NCI-H1092 treated with DMSO at 0.1 percent for 48 hours (cell line): ENCODE data around the gene GABRP.
A peak's percentile ranks its signal among the peaks of the same experiment; 100 is the strongest.
"Not testable (repeated sequence)": the region's sequence is repeated elsewhere in the genome, so short reads cannot be mapped to it uniquely, and the experiment has no call there.

Experiments
- DNase-seq: peaks from one replicate; lab custom pipeline; 2025; lab: John Stamatoyannopoulos, UW

The GABRP gene

DNA sequence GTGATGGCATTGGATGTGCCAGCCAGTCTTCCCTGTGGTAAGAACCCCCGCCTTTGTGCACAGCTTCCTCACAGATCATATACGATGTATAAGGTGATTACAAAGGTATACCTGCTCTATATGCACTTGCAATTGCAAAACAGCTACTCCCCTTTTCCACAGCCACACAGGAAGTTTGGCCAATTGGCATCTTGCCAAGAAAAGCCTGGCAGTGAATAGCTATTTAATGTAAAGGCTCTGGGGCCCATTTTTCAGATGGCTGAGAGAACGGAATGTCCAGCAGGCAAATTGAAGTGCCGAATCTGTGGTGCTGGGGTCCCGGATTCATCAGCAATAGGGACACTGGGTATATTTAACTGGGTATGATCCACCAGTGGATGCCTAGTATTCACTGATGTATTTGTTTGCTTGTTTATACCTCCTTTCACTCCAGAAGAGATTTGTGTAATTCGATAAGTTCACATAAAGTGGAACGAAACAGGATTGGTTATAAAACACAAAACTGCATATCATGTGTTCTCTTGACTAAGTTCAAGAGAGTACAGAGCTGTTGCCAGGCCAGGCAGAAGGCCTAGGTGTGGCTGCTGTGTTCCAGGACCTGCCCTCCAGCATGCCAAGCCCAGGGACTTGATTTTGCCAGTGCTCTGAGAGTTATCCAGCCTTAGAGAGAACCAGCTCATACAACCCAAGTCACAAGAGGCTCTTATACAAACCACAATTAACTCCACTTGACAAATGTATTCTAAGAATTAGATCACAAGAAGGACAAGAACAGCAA is 27.7 kb upstream of the GABRP start:
- DNase-seq: peak; percentile 14

DNA sequence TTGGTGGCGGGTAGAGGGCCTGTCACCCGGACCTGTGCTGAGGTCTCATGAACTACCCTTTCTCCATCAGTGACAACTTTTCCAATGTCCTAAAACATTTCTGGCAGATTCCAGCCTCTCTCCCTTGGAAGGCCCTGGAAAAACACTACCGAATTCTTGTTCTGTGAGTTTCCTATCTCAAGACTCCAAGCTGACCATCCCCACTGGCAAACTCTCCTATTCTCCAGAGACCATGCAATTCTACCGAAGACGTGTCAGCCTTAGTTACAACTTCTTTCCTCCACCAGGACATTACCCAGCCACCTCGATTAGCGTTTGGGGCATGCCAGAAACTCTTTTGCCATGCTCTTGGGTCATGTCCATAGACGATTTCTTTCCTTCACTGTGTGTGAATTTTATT is 26.8 kb upstream of the GABRP start:
- DNase-seq: no peak

DNA sequence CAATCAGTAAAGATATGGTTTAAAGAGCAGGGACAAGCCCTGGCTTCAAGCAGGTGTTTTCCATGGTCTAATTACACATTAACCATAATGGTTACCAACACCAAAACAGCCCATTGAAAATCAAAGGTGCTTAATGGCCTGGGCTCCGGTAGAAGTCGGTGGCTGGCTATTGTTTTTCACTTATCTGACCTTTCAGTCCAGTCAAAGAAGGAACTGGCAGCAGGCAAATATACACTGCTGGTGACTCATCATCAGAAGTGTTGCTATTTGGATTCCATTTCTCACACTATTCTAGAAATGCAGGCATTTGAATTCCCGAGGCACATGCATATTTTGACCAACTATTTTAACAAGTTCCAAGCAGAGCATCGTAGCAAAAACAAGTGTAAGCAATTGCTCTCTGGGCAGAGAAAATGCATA is 26.3 kb upstream of the GABRP start:
- no peak for DNase-seq

DNA sequence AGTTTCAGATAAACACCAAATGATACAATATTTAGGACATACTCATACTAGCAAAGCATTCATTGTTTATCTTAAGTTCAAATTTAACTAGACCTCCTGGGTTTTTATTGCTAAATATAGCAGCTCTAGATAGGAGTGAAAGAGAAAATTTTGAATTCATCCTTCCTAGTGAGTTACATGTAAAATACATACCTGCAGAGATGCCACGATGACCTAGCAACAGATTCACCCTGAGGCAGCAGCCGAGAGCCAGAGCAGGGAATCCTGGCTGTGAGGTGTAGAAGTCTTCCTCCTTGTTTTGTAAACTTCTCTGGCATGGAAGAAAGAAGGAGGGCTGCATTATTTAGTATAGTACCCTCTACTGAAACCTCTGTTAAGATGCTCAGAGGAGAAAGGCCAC is 25.9 kb upstream of the GABRP start:
- no peak for DNase-seq

DNA sequence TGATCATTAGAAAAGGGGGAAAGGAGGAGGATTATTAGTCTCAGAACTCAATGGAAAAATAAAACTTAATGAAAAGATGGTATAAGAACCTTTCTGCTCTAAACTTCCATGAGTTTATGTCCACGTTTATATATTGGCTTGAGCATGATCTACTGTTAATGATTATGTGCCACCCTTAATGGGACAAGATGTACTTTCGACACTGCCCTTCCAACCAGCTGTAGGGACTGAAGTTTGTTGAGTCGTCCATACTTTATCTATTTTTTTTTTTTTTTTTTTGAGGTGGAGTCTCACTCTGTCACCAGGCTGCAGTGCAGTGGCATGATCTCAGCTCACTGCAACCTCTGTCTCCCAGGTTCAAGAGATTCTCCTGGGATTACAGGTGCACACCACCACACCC is 25.0 kb upstream of the GABRP start:
- no peak for DNase-seq

DNA sequence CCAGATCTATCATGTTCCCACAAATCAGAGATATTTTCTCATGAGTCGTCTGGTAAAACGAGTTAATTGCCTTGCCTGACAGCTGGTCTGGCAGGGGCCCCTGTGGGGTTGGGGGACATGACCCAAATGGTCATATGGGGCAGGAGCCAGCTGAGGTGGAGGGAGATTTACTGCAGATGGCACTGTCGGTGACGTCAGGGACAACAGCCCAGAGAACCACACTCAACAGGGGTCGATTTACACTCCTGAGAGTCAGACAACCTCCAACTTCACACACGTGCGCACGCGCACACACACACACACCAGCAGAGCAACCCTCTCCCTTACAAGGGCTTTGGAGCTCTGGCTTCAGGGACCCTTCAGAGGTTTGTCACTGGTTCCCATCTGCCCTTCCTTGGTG is 23.4 kb upstream of the GABRP start:
- no peak for DNase-seq

DNA sequence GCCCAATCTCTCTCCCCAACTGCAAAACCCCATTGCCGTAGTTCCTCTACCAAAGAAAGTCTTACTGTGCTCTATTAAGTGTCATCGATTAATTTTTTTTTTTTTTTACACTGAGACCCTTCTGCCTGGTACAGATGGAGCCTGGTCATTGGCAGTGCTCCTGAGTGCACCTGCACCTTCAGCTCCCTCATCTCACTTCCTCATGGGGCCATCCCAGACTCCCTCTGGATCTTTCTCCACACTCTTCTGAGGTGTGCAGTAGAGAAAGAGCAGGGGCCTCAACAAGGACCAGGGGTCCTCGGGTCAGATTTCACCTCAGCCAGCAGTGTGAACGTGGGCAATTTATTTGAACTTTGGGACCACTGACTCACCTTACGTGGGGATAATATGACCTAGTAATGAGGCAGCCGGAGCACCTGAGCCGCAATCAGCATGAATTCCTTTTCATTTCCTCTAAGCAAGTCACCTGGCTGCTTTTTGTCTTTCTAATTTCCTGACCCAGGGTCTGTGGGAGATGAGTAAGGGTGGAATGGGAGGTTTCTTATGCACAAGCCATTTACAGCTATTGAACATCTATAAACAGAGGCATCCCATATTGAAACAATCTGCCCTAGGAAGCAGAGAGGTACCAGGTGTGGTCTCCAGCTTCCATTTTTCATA is 22.3 kb upstream of the GABRP start:
- DNase-seq: no peak

DNA sequence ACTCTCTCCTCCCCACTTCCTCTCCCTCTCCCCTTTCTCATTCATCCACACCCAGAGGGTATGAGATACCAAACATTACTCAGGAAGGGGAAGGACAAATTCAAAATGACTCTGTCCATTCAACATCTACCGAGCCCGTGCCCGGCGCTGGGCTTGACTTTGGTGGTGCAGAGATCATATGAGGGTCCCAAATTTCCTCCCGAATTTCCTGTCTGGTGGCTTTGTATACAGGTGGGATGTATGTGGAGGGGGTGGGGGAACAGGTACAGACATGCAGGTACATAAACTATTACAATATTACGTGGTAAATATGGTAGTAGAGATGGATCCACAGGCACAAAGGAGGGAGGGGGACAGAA is 21.8 kb upstream of the GABRP start:
- DNase-seq: no peak

DNA sequence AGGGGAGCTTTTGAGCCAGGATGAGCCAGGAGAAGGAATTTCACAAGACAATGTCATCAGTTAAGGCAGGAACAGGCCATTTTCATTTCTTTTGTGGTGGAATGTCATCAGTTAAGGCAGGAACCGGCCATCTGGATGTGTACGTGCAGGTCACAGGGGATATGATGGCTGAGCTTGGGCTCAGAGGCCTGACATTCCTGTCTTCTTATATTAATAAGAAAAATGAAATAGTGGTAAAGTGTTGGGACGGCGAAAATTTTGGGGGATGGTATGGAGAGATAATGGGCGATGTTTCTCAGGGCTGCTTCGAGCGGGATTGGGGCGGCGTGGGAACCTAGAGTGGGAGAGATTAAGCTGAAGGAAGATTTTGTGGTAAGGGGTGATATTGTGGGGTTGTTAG is 21.2 kb upstream of the GABRP start:
- DNase-seq: not testable (repeated sequence)

DNA sequence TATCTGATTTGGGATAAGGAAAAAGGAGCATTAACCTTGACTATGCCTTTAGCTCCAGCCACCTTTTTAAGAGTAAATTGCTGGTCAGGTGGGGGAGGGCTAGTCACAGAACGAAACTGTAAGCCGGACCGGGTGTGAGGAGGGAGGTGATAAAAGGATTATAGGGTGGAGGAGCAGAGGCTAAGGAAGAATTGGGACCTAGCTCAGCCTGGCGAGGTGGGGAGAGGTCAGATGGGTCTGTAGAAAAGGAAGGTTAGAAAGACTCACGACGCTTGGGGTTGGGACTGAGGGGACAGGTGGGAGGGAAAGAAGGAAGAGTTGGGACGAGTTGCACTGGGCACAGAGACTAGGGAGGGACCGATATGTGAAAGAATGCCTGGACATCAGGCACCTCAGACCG is 17.7 kb upstream of the GABRP start:
- not testable (repeated sequence) for DNase-seq

DNA sequence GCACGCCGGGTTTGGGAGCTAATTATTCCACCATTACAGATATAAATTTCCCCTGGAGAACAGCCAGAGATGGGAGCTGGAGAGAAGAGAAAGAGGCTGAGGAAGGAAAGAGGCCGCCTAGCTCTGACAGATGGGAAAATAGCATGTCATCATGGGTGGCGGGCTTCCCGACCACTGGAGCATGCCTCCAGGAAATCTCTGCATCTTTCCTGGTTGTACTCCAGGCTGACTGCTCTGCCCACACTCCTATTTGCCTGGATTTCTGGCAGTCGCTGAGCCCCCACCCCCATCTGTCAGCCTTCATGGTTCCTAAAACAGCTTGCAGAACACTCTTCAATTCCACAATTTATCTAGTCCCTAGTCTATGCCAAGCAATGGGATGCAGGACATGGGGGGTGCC is 14.3 kb upstream of the GABRP start:
- peak; percentile 11 for DNase-seq

DNA sequence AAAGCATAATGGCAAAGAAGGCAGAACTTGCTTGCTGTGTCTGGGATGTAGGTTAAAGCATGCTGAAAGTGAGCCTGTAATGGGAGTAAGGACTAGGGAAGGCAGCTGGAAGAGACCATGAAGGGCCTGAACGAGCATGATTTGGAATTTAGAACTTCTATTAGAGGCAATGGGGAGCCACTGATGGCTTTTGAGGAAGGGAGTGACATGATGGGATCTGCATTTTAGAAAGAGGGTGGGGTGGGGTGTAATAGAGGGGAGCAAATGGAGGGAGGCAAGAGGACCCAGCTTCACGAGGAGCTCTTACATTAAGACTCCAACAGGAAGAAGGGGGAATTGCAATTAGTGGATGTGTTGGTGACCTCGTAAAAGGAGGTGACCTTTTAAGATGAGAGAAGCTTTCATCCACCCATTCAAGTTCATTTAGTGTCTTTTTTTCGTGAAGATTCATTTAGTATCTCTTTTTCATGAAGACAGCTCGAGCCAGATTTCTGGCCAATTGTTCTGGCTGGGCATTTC is 13.6 kb upstream of the GABRP start:
- no peak for DNase-seq

DNA sequence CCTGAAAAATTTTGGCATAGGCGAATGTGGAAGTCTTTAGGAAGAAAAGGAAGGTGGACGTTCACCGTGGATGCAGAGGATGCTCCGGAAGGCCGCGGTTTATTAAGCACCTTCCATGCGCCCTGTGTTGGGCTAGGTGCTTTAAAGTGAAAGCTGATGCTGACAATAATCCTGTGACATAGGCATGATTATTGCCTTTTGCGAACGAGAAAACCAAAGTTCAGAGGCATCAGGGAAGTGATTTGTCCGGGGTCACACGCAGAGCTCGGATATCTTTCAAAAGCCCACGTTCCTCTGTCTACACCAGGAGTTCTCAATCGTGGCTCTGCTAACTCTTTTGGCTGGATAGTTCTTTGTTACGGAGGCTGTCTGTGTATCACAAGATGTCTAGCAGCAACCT is 12.0 kb upstream of the GABRP start:
- no peak for DNase-seq

DNA sequence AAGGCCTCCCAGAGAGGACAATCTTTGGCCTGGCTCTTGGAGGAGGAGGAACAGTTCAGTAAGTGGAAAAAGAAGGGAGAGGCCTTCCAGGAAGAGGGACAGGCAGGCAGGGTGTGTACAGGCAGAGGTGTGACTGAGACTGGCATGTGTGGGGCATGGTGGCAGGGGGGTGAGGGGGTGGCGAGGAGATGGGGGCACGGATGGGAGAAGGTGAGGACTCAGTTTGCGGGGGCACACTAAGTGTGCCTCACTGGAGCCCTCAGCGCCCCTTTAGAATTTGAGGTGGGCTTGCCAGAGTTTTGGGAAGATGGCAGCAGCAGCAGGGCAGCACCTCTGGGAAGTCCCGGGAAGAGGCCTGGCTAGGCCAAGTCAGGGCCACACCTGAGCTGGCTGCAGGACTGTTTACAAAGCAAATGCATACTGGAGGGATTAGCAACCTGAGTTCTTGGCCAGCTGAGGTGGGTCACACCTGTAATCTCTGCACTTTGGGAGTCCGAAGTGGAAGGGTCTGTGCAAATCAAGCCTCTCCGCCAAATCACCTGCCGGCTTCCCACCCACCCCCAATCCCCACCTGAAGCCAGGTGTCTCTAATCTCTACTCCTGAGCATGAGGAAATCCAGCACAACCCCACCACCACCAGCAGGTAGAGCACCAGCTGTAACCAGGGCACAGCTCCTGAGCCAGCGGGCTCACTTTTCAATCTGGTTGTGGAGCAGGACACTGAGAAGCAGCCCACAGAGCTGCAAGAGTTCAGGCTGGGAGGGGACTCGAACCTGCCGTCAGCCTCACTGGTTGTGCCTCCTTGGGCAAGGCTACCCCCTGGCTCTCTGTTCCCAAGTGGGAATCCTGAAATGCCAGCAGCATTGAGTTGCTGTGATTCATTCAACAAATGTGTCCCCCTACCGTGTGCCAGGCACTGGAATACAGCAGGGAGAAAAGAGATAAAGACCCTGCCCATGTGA is 10.2 kb upstream of the GABRP start:
- DNase-seq: no peak

DNA sequence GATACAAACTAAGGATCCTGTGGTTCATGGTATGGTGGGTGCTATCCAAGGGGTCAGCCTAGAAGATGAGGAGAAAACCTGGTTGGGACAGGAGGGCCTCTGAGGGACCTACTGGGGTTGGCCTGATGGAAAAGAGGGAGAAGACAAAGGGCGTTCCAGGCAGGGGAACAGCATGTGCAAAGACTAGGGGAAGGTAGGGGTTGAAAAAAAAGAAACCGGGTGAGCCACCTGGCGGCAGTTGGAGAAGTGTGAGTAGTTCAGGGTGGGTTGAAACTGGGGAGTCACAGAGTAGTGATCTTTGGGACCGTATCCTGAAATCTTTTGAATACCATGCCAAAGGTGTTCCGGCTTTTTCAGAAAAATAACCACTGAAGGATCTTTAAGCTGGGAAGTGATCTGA is 8.7 kb upstream of the GABRP start:
- no peak for DNase-seq

DNA sequence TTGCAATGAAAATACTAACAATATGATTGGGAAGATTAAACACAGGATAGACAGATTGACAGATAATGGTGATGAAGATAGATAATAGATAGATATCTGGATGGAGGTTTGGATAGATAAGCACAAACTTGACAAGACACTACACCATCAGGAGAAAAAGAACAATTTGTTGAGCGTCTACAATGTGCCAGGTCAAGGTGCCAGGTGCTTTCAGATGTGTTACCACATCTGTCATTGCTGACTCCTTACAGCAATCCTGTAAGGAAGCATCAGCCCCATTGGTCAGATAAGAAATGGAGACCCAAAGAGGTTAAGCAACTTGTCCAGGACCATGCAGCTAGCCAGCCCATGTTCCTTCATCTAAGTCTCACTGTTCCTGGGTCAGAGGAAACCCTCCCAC is 1.6 kb upstream of the GABRP start:
- no peak for DNase-seq

DNA sequence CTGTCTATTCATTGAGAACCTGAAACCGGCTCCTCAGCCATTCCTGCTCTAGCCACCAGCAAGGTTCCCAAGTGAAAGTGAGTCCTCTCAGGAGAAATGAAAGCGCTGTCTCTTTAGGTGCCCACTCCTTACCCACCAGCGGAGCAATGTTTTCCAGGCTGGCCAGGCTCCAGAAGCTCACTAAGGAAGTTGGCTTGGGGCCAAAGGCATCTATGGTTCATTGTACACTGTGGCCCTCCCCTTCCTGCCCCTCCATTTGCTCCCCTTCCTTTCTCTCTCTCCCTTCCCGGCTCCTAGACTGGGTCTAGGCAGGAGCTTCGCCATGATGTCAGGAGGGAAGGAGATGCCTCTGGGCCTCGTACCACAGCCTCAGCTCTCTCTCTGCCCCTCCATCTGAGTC is 1.1 kb upstream of the GABRP start:
- DNase-seq: peak; percentile 53

DNA sequence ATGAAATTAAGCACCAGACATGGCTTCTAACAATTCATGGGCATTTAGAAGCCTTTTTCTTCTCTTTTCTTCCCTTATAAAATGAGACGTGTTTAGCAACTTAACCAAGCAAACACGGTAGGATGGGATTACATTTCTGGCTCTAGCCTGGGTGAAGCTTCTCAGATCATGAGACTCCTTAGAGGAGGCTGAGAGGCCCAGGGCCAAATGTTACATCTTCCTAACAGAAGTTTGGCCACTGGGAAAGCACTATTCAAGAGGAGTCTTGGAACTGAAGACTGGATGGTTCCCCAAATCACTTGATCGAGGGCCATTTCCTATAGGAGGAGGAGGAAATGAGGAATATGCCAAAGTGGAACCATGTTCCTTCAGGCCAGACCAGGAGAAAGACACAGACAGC is 1.9 kb downstream of the GABRP start:
- no peak for DNase-seq

DNA sequence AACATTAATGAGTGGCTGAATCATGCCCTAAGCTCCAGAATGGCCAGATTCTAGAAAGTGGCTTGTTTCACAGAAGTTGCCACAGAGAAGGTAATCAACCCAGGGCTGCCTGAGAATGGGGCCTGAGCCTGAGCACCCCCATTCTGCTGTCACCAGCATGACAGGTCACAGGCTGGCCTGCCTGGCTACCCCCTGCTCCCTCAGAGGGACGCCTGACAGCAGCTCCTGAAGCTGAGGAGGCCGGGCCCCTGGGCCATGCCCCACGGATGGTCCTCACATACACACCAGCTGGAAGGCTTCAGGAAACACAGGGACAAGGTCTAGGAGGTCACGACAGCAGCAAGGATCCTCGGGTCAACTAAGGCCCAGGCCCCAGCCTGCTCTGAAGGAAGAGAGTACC is 3.7 kb downstream of the GABRP start:
- DNase-seq: no peak

DNA sequence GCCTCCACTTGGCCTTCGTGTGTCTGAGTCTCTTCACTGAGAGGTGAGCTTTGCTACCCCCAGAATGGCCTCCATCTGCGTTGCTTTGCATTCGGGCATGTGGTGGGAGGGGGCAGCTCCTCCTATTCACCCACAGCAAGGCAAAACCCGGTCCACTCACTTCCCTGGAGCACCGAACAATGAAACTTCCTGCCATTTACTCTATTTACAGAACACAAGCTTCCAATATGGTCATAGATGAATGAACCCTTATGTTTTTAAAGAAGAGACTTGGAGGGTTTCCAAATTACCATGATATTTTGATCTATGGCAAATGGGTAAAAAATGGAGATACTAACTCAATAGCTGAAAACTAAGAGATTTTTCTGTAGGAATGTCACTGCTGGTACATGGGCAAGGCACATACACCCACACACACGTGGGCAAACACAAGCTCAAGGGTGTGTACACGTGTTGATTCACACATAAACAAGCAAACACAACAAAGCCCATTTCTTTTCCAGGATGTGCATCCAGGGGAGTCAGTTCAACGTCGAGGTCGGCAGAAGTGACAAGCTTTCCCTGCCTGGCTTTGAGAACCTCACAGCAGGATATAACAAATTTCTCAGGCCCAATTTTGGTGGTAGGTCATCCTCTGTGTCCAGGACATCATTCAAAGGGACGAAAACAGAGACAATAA is 5.2 kb downstream of the GABRP start:
- DNase-seq: peak; percentile 12

DNA sequence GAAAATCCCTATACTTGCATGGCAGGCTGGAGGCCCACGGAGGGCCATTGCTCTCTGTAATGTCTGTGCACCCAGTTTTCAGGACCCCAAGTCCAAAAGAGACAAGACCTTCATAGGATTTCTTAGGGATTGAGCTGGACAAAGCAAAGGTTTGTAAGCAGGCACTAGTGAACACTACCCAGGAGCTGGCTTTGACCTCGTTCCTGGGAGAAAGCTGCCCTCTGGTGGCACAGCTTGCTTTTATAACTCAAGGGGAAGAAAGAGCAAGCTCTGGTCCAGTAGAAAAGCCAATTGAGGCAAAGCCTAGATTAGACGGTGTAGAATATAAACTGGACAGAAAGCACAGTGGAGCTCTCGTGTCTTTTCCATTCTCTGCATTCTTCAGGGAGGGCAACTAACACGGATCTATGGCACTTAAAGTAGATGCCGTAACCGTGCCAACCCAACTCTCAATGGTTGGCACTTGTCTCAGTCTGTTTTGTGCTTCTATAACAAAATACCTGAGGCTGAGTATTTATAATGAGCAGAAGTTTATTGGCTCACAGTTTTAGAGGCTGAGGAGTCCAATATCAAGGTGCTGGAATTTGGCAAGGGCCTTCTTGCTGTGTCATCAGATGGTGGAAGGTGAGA is 7.9 kb downstream of the GABRP start:
- DNase-seq: peak; percentile 50

DNA sequence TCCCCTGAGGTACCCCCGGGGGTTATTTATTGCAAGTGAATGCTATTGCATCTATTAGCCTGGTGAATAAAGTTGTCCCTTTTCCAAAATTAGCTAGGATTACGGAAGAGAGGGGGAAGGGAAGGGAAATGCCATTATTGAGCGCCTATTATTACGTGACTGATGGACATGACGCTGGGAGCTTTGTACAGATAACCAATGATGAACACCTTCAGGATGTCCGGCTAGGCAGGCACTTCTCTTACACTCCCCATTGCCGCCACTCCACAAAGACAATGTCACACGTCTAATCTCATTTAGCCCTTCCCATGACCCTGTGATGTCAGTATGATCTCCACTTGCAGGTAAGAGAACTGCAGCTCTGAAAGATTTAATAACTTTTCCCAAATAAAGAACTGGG is 9.4 kb downstream of the GABRP start:
- no peak for DNase-seq
